ENCODE measurements around the gene SEMA6B.
"Not testable (repeated sequence)": the region's sequence is repeated elsewhere in the genome, so short reads cannot be mapped to it uniquely, and the experiment has no call there.

Gene SEMA6B

DNA sequence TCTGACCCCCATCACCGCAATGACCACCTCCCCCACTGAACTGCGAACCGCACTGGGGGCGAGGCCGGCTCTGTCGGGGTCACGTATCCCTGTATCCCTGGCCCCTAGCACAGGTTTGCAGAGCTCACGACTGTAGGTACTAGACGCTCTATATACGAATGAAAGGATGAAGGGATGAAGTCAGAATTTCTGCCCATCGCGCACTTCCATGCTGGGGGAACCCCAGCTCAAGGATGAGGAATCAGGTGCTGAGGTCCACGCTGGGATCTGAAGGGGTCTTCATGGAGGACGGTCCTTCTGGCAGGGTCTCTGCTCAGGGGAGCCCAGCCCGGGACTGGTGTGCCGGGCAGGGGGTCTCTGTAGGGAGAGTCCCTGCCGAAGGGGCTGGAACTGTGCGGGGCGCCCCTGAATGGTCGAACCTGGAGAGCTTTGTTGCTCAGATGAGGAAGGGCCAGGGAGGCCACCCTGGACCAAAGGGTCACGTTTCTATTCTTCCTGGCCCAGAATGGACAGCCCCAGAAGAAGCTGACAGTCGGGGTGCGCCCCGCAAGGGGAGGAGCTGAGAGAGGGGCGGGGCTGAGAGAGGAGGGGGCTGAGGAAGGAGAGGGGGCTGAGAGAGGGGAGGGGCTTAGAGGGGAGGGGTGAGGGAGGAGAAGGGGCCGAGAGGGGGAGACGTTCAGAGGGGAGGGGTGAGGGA lies 37.9 kb upstream of the SEMA6B start:
- H3K4me3 ChIP-seq (ENCODE audit: low read depth, low read length): peak overlapping the region; percentile 54
- no peaks in the 10 kb centered on the region for H3K4me1 ChIP-seq (ENCODE audit: control insufficient read depth, insufficient read depth, low read length)
- no peak overlapping the region for H3K9ac ChIP-seq (ENCODE audit: low read depth, low read length)
- peaks cover 8% of the 10 kb centered on the region for H3K27me3 ChIP-seq (ENCODE audit: control insufficient read depth, insufficient read depth, low read length)
- no peak overlapping the region for H3K27ac ChIP-seq (ENCODE audit: low read depth, low read length)
- no peaks in the 10 kb centered on the region for H3K9me3 ChIP-seq (ENCODE audit: control insufficient read depth, insufficient read depth, low read length)
- H3K36me3 ChIP-seq (ENCODE audit: control insufficient read depth, insufficient read depth, low read length): no peaks in the 10 kb centered on the region

DNA sequence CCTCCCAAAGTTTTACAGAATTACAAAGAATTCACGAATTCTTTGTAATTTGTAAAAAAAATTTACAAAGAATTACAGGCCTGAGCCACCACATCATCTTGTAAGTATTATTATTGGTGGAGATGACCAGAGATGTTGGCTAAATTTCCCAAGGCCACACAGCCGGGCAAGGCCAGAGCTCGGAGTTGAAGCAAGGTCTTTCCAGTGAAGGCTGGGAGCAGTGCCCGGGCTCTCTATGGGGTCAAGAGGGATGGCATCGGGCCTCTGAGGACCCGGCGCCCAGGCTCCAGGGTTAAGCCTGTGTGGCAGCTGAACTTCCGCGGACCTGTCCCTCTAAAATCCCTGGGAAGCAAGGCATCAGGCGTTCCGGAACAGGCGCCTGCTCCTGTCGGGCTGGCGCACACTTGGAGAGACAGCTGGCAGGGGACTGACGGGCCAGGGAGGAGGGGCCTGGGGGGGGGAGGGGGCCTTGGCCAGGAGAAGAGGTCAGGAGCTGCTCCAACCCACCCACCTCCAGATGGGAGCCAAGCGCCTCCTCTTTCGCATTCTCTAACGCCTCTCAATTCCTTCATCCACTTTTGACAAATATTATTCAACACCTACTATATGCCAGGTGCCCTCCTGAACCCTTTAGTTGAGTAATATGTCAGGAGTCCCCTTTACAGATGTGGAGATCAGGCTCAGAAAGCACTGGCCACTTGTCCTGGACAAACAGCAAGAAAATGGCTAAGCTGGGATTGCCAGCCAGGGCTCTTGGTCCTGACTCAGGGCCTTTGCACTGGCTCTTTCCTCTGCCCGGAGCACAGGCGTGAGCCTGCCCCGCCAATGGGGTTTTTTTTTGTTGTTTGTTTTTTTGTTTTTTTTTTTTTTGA lies 36.8 kb upstream of the SEMA6B start:
- no peaks in the 10 kb centered on the region for H3K36me3 ChIP-seq (ENCODE audit: control insufficient read depth, insufficient read depth, low read length)
- H3K4me3 ChIP-seq (ENCODE audit: low read depth, low read length): no peak overlapping the region
- no peaks in the 10 kb centered on the region; the same call in 1 of the 2 replicates for H3K4me1 ChIP-seq (ENCODE audit: control insufficient read depth, insufficient read depth, low read length)
- H3K9ac ChIP-seq (ENCODE audit: low read depth, low read length): no peak overlapping the region
- no peak overlapping the region for H3K27ac ChIP-seq (ENCODE audit: low read depth, low read length)
- no peaks in the 10 kb centered on the region for H3K9me3 ChIP-seq (ENCODE audit: control insufficient read depth, insufficient read depth, low read length)
- peaks cover 8% of the 10 kb centered on the region for H3K27me3 ChIP-seq (ENCODE audit: control insufficient read depth, insufficient read depth, low read length)

DNA sequence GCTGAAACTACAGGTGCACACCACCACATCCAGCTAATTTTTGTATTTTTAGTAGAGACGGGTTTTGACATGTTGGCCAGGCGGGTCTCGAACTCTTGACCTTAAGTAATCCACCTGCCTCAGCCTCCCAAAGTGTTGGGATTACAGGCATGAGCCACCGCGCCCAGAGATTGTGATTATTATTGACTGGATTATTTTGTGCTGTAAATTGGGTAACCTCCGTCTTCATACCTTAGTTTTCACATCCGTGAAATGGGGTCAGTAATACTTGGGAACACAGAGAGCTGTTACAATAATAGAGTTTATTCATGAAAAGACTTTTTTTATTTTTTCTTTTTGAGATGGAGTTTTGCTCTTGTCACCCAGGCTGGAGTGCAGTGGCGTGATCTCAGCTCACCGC lies 35.7 kb upstream of the SEMA6B start:
- not testable (repeated sequence) for H3K9ac ChIP-seq (ENCODE audit: low read depth, low read length); H3K36me3 ChIP-seq (ENCODE audit: control insufficient read depth, insufficient read depth, low read length); H3K9me3 ChIP-seq (ENCODE audit: control insufficient read depth, insufficient read depth, low read length); H3K27me3 ChIP-seq (ENCODE audit: control insufficient read depth, insufficient read depth, low read length); H3K27ac ChIP-seq (ENCODE audit: low read depth, low read length); H3K4me3 ChIP-seq (ENCODE audit: low read depth, low read length); H3K4me1 ChIP-seq (ENCODE audit: control insufficient read depth, insufficient read depth, low read length)

DNA sequence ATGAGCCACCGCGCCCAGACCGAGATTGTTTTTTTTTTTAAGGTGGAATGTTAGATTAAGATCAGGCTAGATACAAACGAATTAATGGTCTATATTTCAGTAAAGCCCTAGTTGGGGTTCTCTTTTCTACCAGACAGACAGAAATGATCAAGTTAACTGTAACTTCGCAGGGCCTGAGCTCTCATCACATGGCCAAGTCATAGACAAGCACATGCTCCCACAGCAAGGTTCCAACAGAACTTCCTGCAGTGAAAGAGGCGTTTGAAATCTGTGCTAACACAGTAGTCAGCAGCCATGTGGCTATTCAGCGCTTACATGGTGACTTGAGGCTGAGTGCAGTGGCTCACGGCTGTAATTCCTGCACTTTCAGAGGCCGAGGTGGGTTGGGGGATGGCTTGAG lies 34.7 kb upstream of the SEMA6B start:
- no peak overlapping the region for H3K4me3 ChIP-seq (ENCODE audit: low read depth, low read length)
- H3K27me3 ChIP-seq (ENCODE audit: control insufficient read depth, insufficient read depth, low read length): peaks cover 5% of the 10 kb centered on the region
- H3K9me3 ChIP-seq (ENCODE audit: control insufficient read depth, insufficient read depth, low read length): no peaks in the 10 kb centered on the region
- no peak overlapping the region for H3K27ac ChIP-seq (ENCODE audit: low read depth, low read length)
- H3K36me3 ChIP-seq (ENCODE audit: control insufficient read depth, insufficient read depth, low read length): no peaks in the 10 kb centered on the region
- H3K9ac ChIP-seq (ENCODE audit: low read depth, low read length): no peak overlapping the region
- H3K4me1 ChIP-seq (ENCODE audit: control insufficient read depth, insufficient read depth, low read length): no peaks in the 10 kb centered on the region; the same call in 1 of the 2 replicates

DNA sequence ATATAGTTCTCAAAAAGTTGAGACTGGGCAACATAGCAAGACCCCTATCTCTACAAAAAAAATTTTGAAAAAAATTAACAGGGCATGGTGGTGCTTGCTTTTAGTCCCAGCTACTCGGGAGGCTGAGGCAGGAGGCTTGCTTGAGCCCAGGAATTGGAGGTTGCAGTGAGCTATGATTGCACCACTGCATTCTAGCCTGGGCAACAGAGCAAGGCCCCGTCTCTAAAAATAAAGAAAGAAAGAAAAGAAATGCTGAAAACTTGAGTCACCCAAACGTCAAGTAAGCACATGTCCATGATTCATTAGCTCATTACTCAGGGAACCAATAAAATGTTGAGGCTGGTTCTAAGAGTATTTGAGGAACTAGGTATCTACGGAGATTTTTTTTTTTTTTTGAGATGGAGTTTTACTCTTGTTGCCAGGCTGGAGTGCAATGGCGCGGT lies 33.9 kb upstream of the SEMA6B start:
- Histone ChIP-seq H3K27me3 (ENCODE audit: control insufficient read depth, insufficient read depth, low read length) (no peaks in the 10 kb centered on the region; the same call in 1 of the 2 replicates), H3K36me3 (ENCODE audit: control insufficient read depth, insufficient read depth, low read length) (no peaks in the 10 kb centered on the region), H3K4me3 (ENCODE audit: low read depth, low read length) (no peak overlapping the region), H3K9me3 (ENCODE audit: control insufficient read depth, insufficient read depth, low read length) (no peaks in the 10 kb centered on the region), H3K4me1 (ENCODE audit: control insufficient read depth, insufficient read depth, low read length) (no peaks in the 10 kb centered on the region; the same call in 1 of the 2 replicates), H3K9ac (ENCODE audit: low read depth, low read length) (no peak overlapping the region), H3K27ac (ENCODE audit: low read depth, low read length) (no peak overlapping the region)

DNA sequence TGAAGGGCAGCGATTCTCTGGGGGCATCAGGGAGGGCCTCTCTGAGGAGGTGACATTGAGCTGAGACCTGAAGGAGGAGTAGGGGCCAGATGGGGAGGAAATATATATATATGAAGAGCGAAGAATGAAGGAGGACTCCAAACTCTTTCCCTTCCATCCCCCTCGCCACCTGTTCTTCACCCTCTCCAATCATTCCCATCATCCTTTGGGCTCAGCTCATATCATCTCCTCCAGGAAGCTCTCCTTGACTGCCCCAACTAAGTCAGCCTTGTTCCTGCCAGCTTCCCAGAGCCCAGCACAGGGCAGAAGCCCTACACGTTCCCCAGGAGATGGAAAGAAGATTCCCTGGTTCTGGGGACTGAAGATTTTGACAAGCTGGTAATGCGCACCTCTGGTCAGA lies 33.0 kb upstream of the SEMA6B start:
- H3K9me3 ChIP-seq (ENCODE audit: control insufficient read depth, insufficient read depth, low read length): no peaks in the 10 kb centered on the region
- H3K4me3 ChIP-seq (ENCODE audit: low read depth, low read length): no peak overlapping the region
- no peaks in the 10 kb centered on the region for H3K36me3 ChIP-seq (ENCODE audit: control insufficient read depth, insufficient read depth, low read length)
- H3K27me3 ChIP-seq (ENCODE audit: control insufficient read depth, insufficient read depth, low read length): no peaks in the 10 kb centered on the region; the same call in 1 of the 2 replicates
- no peak overlapping the region for H3K9ac ChIP-seq (ENCODE audit: low read depth, low read length)
- H3K4me1 ChIP-seq (ENCODE audit: control insufficient read depth, insufficient read depth, low read length): no peaks in the 10 kb centered on the region; the same call in 1 of the 2 replicates
- H3K27ac ChIP-seq (ENCODE audit: low read depth, low read length): no peak overlapping the region

DNA sequence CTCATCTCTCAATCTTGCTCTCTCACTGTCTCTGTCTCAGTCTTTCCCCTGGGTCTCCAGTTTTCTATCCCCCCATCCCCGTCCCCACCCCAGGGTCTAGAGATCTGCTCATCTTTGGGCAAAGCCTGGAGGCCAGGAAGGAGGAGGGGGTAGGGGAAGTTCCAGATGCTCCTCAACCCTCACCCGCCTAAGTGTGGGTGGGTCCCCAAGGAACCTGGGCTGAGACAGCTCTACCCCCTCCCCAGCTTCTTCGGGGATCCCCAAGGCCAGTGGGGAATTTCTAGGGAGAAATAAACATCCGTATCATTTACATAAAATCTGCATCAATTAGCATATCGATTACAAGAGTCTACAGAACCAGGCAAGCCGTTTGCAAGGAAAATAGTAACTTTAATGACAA lies 31.8 kb upstream of the SEMA6B start:
- H3K9ac ChIP-seq (ENCODE audit: low read depth, low read length): no peak overlapping the region
- H3K27me3 ChIP-seq (ENCODE audit: control insufficient read depth, insufficient read depth, low read length): no peaks in the 10 kb centered on the region
- H3K4me3 ChIP-seq (ENCODE audit: low read depth, low read length): no peak overlapping the region
- H3K4me1 ChIP-seq (ENCODE audit: control insufficient read depth, insufficient read depth, low read length): no peaks in the 10 kb centered on the region; the same call in 1 of the 2 replicates
- no peak overlapping the region for H3K27ac ChIP-seq (ENCODE audit: low read depth, low read length)
- H3K36me3 ChIP-seq (ENCODE audit: control insufficient read depth, insufficient read depth, low read length): no peaks in the 10 kb centered on the region
- no peaks in the 10 kb centered on the region for H3K9me3 ChIP-seq (ENCODE audit: control insufficient read depth, insufficient read depth, low read length)

DNA sequence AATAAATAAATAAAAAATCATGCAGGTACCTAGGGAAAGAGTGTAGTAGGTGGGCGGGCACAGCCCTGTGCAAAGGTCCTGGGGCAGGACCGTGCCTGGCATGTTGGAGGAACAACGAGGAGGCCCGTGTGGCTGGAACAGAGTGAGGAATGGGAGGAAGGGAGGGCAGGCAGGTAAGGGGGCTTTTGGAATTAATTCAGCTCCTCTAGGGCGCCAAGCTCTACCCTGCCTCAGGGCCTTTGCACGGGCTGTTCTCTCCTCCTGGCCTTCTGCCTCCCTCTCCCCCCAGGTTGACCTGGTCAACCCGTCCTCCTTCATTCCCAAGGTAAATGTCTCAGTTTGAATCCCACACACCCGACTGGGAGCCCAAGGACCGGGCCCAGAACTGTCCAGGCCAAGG lies 31.1 kb upstream of the SEMA6B start:
- Histone ChIP-seq H3K27me3 (ENCODE audit: control insufficient read depth, insufficient read depth, low read length) (peaks cover 7% of the 10 kb centered on the region; the same call in 1 of the 2 replicates), H3K4me1 (ENCODE audit: control insufficient read depth, insufficient read depth, low read length) (no peaks in the 10 kb centered on the region; the same call in 1 of the 2 replicates), H3K27ac (ENCODE audit: low read depth, low read length) (no peak overlapping the region), H3K9ac (ENCODE audit: low read depth, low read length) (no peak overlapping the region), H3K9me3 (ENCODE audit: control insufficient read depth, insufficient read depth, low read length) (no peaks in the 10 kb centered on the region), H3K4me3 (ENCODE audit: low read depth, low read length) (no peak overlapping the region), H3K36me3 (ENCODE audit: control insufficient read depth, insufficient read depth, low read length) (no peaks in the 10 kb centered on the region)

DNA sequence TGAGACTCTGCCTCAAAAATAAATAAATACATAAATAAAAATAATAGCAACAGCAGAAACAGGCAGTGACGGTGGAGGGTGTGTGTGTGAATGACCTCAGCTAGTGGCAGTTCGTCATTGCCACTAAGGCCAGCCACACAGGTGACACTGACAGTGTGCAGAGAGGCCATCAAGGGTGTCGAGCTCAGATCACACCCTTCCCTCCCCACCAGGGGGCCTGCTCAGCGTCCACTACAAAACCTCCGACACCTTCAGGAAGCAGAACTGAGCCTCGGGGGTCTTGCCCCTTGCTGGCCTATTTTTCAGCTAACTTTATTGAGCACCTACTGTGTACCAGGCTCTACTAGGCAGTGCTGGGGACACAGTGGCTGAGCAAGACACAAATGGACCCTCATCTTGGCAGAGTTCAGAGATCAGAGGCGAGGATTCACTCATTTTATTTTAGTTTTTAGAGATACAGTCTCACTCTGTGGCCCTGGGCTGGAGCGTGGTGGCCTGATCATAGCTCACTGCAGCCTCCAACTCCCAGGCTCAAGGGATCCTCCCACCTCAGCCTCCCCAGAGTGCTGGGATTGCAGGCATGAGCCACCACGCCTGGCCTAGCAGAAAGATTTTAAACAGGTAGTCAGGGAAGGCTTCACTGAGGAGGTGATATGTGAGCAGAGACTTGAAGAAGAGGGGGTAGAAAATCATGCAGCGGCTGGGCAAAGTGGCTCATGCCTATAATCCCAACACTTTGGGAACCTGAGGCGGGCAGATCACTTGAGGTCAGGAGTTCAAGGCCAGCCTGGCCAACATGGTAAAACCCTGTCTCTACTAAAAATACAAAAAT lies 30.3 kb upstream of the SEMA6B start:
- Histone ChIP-seq H3K4me1 (ENCODE audit: control insufficient read depth, insufficient read depth, low read length) (no peaks in the 10 kb centered on the region; the same call in 1 of the 2 replicates), H3K27ac (ENCODE audit: low read depth, low read length) (no peak overlapping the region), H3K9me3 (ENCODE audit: control insufficient read depth, insufficient read depth, low read length) (no peaks in the 10 kb centered on the region), H3K27me3 (ENCODE audit: control insufficient read depth, insufficient read depth, low read length) (peaks cover 14% of the 10 kb centered on the region), H3K36me3 (ENCODE audit: control insufficient read depth, insufficient read depth, low read length) (no peaks in the 10 kb centered on the region), H3K9ac (ENCODE audit: low read depth, low read length) (no peak overlapping the region), H3K4me3 (ENCODE audit: low read depth, low read length) (no peak overlapping the region)

DNA sequence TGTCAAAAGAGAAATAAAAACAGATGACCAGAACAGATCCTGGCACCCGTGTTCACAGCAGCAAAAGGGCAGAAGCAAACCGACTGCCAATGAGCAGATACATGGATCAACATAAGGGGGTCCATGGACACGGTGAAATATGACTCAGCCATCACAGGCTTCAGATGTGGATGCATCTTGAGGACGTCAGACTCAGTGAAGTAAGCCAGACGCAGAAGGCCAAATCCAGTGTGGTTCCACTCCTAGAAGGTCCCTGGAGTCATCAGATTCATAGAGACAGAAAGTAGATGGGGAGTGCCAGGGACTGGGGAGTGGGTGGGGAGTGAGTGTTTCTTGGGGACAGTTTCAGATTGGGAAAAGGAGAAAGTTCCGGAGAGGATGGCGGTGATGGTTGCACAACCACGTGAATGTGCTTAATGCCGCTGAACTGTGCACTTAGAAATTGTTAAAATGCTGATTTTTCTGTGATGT lies 28.8 kb upstream of the SEMA6B start:
- Histone ChIP-seq H3K27me3 (ENCODE audit: control insufficient read depth, insufficient read depth, low read length) (peaks cover 14% of the 10 kb centered on the region), H3K27ac (ENCODE audit: low read depth, low read length) (no peak overlapping the region), H3K4me1 (ENCODE audit: control insufficient read depth, insufficient read depth, low read length) (no peaks in the 10 kb centered on the region; the same call in 1 of the 2 replicates), H3K9me3 (ENCODE audit: control insufficient read depth, insufficient read depth, low read length) (no peaks in the 10 kb centered on the region), H3K36me3 (ENCODE audit: control insufficient read depth, insufficient read depth, low read length) (no peaks in the 10 kb centered on the region), H3K4me3 (ENCODE audit: low read depth, low read length) (no peak overlapping the region), H3K9ac (ENCODE audit: low read depth, low read length) (no peak overlapping the region)

Measured in HUES48 (cell line).